GM04503 (cell line): ENCODE data around the gene SCARF1.

Experiments used
- DNase-seq: peaks from one replicate; pipeline ENCODE4 v3.0.0-alpha.2; 2012; ENCODE audit warnings: low read depth

Gene SCARF1

GRCh38 chr17:1597861-1598342 lies 47.6 kb downstream of the SCARF1 start:
- DNase-seq: no peak

DNA sequence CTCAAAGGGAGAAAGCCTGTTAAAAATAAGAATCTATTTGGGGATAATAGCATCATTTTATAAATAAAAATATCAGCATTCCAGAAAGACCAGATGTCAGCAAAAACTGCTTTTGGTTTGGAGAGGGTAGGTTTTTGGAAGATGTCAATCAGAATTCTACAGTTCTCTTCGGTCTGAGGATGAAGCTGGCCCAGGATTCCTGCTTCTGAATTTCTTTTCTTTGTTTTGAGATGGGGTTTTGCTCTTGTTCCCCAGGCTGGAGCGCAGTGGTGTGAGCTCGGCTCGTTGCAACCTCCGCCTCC lies 52.0 kb downstream of the SCARF1 start:
- no peak for DNase-seq

GRCh38 chr17:1592751-1593629 lies 52.5 kb downstream of the SCARF1 start:
- no peak for DNase-seq

GRCh38 chr17:1591474-1592090 lies 54.0 kb downstream of the SCARF1 start:
- no peak for DNase-seq

- no peak for DNase-seq
These were observed 54.6 kb downstream of the SCARF1 start for GRCh38 chr17:1590747-1591473.

- DNase-seq: peak; percentile 65
These were observed 55.3 kb downstream of the SCARF1 start for GRCh38 chr17:1590029-1590746.

DNA sequence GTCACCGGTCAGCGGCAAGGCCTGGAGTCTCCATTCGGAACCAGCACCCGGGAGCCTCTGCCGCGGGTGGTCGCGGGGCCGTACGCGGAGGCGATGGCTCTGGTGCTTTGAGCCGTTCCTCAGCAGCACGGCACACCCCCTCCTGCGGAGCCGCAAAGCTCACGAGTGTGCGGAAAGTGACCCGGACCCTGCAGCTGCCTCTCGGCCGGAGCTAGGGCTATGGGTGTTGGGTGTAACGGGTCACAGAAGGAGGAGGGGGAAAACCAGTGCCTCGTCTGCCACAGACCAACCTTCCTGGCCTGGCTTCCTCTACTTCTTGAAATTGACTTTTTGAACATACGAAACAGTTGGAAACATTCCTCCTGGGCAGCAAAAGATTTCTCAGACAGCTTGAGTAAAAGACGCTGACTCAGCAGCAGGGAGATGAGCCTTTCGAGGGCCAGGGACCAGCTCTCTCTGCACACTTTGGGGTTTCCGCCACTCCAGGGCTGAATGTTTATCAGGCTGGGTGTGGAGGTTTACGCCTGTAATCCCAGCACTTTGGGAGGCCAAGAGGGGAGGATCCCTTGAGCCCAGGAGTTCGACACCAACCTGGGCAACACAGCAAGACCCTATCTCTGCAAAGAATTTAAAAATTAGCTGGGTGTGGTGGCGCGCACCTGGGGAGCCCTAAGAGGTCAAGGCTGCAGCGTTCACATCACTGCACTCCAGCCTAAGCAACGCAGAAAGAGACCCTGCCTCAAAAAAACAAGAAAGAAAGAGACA lies 56.5 kb downstream of the SCARF1 start:
- DNase-seq: no peak

DNA sequence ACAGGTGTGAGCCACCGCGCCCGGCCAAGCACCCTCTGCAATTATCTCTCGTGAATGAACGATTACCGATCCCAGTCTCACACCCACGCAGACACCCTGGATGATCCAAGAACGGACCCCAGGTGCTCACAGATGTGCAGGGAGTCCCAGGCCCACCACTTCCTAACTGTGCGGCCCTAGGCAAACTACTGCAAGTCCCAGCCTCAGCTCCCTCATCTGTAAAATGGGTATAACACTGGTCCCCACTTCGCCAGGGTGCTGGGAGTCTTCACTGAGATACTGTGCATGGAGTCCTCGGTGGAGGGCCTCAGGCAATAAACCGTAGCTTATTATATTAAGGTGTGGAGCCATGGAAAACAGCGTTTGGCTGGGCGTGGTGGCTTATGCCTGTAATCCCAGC lies 61.4 kb downstream of the SCARF1 start:
- no peak for DNase-seq
